GM08714 (cell line): ENCODE results near the gene OR7D4.
"Not testable (repeated sequence)": the region's sequence is repeated elsewhere in the genome, so short reads cannot be mapped to it uniquely, and the experiment has no call there.

Experiments used
- H3K4me3 ChIP-seq: fragments of 200-500 bp; sonication (Bioruptor generic); 2 replicates; pipeline ENCODE4 v1.5.1; 2014; ENCODE audit warnings: mild to moderate bottlenecking, low read length, inconsistent platforms
- ZNF274 ChIP-seq: IDR thresholded peaks from 2 replicates; pipeline ENCODE4 v1.6.1; 2012; ENCODE audit warnings: mild to moderate bottlenecking, low read depth, low read length

The OR7D4 gene

DNA sequence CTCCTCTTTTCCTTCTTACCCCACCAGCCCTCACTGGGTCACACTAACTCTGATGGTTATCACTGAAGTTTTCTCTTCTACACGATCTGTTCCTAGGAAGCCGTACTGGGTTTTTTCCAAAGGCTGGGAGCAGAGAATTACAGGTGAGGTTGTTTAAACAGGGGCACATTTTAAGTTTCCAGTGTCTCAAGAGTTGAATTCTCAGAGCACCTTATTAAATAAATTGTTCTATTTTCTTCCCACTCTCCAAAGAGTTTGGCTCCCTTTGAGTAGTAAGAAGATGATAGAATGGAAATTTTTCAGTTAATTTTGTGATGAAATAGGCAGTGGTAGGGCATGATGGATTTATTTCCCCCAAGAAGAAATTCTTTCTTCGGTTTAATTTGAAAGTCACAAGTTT, at the start of gene OR7D4:
Gene OR7D4, minus strand, starts transcription at position 101 of the 400 bp plus-strand sequence. CDS start 4,752 bp downstream, outside the sequence.
- TF ChIP-seq ZNF274 = no peak
- H3K4me3 ChIP-seq = no peak within 1 kb of the TSS

DNA sequence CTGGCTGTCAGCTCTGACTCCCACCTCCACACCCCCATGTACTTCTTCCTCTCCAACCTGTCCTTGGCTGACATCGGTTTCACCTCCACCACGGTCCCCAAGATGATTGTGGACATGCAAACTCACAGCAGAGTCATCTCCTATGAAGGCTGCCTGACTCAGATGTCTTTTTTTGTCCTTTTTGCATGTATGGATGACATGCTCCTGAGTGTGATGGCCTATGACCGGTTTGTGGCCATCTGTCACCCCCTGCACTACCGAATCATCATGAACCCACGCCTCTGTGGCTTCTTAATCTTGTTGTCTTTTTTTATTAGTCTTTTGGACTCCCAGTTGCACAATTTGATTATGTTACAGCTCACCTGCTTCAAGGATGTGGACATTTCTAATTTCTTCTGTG, 31.8 kb upstream of the OR7D4 start:
- no peak overlapping the region for H3K4me3 ChIP-seq
- TF ChIP-seq ZNF274 = no peak

DNA sequence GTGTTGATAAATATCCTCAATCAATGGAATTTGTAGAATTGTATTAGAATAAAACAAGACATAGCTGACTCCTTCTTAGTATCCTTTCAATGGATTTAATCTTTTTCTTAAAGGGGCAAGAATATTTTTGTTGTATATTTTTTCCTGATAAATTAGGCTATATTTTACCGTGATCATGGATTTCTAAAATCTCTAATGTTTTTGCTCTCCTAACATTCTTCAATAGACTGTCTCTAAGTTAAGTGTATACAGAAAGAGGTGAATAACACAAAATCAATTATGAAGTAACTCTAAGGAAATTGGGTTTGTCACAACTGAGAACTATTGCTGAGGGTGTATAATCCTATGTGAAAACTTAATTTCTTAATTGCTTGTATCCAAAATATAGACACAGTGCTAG, 31.2 kb upstream of the OR7D4 start, which contains the start of gene OR7E24:
Gene OR7E24, plus strand, starts transcription at position 301 of the 400 bp plus-strand sequence. CDS start 114 bp downstream, outside the sequence.
- no peak for TF ChIP-seq ZNF274
- H3K4me3 ChIP-seq = no peak within 1 kb of the TSS

DNA sequence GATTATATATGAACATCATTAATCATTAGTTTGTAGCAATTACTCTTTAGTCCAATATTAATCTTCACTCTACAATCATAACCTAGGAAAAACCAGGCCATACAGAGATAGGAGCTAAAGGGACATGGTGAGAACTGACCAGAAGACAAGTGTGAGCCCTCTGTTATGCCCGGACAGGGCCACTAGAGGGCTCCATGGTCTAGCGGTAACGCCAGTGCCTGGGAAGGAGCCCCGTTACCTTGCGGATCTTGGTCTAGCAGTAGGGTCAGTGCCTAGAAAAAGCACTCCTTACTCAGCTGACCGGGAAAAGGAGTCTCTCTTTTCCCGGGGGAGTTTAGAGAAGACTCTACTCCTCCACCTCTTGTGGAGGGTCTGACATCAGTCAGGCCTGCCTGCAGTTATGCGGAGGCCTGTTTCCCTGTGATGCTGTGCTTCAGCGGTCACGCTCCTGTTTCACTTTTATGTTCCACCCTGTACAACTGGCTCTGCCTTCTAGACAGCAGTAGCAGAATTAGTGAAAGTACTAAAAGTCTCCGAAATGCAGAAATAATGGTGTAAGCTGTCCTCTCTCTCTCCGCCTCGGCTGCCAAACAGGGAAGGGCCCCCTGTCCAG, 13.8 kb downstream of the OR7D4 start:
- no peak for TF ChIP-seq ZNF274
- no peak overlapping the region for H3K4me3 ChIP-seq

DNA sequence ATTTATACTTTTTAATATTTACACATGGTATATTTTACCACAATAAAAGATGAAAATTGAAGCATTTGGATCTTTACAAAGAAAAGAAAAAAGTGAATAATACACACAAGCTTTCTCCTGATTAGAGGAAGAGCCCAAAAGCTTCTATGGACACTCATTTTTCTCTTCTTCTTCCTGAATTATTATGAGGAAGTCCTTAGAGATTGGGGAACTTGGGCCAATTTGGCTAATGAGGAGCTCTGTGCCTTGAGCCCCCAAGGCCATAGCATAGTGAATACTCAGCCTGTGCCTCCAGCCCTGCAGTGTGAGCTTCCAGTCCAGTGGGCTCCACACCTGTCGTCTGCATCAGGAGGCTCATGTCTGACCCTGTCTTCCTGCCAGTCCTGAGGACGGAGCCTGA, 21.3 kb downstream of the OR7D4 start:
- H3K4me3 ChIP-seq = not testable (repeated sequence)

DNA sequence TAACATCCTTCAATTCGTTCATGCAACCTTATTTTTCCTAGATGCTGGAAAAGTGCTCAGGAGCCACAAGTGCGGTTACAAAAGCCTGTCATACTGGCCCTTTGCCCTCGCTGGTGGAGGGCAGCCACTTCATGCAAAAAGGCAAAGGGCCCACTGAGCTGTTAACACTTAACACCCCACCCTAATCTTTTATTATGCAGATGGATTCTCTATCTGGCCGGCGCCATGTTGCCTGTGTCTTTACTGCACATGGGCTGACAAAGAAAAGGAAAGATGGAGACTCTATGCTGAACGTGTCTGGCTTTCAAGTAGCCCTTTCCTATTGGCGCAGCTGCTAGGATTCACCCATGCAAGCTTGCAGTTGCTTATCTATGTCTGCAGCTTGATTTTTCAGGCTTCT, 29.9 kb downstream of the OR7D4 start:
- H3K4me3 ChIP-seq = no peak overlapping the region

DNA sequence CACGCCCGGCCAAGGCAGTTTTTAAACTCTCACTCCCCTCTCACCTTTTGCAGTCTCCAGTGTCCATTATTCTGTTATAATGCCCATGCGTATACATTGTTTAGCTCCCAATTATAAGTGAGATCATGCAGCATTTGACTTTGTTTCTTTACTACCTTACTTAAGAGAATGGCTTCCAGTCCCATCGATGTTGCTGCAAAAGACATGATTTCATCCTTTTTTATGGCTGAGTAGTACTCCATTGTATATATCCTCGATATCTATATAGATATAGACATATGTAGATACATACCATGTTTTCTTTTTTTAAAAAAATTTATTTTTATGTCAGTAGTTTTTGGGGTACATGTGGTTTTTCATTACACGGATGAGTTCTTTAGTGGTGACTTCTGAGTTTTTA, 32.2 kb downstream of the OR7D4 start:
- TF ChIP-seq ZNF274 = no peak
- no peak overlapping the region for H3K4me3 ChIP-seq

More for the DNA sequence above, 29.9 kb downstream of the OR7D4 start:
- TF ChIP-seq ZNF274 = no peak

DNA sequence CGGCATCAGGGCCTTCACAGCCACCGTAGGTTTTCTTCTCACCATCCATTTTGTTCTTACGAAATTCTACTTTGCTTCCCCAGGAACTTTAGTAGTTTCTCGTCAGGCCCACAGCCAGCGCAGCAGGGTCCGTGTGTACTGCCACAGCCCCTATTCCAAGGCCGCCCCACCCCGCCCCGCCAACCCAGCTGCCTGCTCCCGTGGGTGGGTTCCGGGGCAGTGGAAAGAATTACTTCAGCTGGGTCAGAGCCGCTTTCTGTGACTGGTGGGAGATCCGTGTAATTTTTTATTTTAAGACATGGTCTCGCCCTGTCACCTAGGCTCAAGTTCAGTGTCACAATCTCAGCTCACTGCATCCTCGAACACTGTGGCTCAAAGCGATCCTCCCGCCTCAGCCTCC, 36.4 kb downstream of the OR7D4 start:
- TF ChIP-seq ZNF274 = no peak
- H3K4me3 ChIP-seq = no peak overlapping the region

DNA sequence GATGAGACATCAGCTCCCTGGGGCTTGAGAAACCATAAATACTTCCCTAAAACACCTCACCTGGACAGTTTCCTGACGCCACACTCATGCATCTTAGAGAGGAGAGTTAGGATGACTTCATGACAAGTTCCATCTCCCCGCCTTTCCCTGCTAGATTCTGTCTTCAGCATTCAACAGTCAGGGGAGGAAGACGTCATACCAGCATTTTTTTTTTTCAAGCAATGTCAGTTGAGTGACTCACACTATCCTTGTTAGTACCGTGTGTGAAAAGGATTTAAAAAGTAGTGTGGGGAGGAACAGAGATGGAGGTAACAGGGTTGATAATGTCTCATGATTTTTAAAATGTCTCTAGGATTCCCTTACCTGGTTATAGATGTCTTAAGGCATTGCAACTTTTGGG, 40.5 kb downstream of the OR7D4 start, which contains the start of gene OR7D2:
Gene OR7D2, plus strand, starts transcription at position 79 of the 400 bp plus-strand sequence. CDS start 6,803 bp downstream, outside the sequence.
- H3K4me3 ChIP-seq = no peak within 1 kb of the TSS
- no peak for TF ChIP-seq ZNF274

DNA sequence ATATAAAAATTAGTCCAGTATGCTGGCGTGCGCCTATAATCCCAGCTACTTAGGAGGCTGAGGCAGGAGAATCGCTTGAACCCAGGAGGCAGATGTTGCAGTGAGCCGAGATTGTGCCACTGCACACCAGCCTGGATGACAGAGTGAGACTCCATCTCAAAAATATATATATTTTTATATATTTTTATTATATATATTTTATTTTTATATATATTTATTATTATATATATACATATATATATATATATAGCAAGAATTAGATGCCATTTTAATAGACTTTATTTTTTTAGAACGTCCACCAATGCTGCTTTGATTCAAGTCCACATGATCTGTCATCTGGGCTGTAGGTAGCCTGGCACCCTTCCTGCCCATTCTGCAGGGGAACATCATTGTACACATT, 44.1 kb downstream of the OR7D4 start:
- no peak for TF ChIP-seq ZNF274
- no peak overlapping the region for H3K4me3 ChIP-seq

DNA sequence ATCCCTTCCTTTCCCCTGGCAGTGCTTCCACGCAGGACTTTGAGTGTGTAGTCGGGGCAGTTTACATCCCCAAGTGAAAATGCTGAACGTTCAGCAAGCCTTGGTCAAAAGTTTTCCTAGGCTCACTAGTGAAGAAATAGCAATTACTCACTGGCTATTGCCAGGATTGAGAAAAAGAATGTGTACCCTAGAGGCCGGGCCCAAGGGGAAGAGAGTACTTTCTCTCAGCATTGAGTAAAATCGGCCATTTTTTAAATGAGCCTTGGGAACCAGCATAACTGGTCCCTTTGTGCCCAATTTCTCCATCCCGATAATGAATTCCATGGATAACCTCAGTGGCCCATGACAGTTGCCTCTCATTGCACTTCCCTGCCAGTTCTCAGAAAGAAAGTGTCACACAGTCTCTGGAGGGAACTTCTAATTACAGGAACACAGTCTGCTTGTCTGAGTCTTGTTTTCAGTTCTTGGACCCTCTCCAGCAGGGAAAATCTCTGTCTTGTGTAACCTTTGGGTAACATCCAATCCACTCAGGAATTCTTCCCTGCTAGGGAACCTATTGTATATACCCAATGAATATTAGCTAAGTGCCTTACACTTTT, 47.9 kb downstream of the OR7D4 start:
- no peak overlapping the region for H3K4me3 ChIP-seq
- no peak for TF ChIP-seq ZNF274

DNA sequence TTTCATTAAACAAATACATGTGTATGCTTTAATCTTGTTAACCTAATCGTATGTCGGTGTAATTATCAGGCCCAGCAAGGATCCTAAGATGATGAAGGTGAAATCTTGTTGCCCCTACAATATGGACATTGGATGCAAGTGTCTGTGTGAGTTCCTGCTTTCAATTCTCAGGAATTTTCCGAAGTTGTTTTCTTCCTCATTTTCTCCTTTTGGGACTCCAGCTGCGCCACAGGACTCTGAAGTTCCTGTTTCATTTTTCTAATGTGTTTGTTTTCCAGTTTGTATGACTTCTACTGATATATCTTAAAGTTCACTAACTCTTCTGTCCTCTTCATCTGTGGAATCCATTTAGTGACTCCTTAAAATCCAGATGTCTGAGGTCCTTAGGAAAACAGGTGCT, 52.5 kb downstream of the OR7D4 start:
- no peak for TF ChIP-seq ZNF274
- H3K4me3 ChIP-seq = no peak overlapping the region

DNA sequence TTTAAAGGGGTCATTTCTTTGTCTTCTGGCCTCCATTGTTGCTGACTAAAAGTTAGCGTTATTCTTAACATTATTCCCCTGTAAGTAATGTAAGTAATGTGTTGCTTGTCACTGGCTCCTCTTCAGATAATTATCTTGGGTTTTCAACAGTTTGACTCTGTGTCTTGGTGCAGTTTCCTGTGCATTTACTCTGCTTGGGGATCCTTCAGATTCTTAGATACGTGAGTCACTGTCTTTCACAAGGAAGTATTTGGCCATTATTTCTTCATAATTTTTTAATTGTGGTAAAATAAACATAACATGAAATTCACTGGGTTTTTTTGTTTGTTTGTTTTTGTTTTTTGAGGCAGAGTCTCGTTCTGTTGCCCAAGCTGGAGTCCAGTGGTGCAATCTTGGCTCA, 54.1 kb downstream of the OR7D4 start:
- no peak for TF ChIP-seq ZNF274
- H3K4me3 ChIP-seq = no peak overlapping the region

DNA sequence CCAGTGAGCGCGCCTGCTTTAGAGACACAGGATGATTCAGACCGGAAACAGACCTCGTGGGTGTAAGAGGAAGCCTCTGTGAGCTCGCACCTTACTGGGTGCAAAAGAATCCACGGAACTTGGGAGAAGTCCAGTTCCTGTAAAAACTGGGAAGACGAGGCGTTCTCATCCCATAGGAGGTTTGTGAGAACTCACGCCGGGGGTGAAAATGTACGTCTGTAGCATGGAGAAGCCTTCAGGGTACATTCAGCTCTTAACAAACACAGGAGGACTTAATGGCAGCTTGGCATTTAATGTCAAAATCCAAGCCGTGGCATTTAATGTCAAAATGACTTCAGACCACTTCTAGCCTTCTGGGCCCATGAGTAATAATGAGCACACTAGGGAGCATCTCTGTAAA, 58.0 kb downstream of the OR7D4 start:
- TF ChIP-seq ZNF274 = peak; percentile 82
- H3K4me3 ChIP-seq = no peak overlapping the region
